Measurements from ENCODE around the gene CBFA2T3.
A peak's percentile ranks its signal among the peaks of the same experiment; 100 is the strongest.

Gene CBFA2T3

DNA sequence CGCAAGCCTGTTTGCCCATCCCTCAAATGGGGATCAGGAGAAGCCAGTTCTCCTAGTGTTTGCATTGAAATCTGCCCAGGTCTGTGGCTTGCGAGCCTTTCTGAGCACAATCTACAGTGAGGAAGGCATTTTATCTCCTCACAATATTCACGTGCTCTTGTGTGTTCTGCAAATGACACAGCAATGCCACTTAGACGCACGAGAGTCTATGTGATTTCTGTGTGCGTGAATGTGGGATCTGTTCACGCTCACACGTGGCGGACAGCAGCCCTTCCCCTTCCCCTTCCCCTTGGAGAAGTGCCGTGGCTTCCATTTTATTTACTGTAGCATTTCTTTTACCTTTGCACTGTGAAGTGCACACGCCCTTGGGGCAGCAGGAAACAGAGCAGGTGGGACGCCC lies 17.7 kb upstream of the CBFA2T3 start:
- no peak for DNase-seq

DNA sequence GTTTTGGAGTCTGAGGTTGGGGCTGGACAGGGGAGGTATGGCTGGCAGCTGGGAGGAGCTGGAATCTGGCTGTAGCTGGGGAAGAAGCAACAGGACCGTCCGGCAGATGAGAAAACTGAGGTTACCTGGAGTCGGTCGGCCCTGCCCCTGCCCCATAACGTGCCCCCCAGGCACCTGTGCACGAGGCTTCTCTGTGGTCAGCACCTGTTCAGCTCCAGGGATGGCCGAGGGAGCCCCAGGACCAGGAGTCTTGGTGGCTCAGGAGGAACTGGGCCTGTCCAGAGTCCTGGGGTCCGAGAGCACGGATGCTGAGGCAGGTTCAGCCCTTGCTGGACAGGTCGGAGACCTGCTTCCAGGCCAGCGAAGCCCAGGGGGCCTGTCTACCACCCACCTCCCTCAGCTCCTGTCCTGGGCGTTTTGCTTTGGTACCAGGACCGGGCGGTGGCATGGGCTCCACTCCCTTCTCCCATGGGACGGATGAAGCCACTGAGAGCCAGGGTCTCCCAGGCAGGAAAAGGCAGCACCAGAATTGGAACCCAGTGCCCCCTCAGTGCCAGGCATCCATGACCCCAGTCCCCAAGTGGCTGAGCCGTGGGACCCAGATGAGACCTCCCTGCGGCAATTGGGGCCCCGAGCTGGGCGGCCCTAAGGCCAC lies 17.1 kb upstream of the CBFA2T3 start:
- DNase-seq: no peak

DNA sequence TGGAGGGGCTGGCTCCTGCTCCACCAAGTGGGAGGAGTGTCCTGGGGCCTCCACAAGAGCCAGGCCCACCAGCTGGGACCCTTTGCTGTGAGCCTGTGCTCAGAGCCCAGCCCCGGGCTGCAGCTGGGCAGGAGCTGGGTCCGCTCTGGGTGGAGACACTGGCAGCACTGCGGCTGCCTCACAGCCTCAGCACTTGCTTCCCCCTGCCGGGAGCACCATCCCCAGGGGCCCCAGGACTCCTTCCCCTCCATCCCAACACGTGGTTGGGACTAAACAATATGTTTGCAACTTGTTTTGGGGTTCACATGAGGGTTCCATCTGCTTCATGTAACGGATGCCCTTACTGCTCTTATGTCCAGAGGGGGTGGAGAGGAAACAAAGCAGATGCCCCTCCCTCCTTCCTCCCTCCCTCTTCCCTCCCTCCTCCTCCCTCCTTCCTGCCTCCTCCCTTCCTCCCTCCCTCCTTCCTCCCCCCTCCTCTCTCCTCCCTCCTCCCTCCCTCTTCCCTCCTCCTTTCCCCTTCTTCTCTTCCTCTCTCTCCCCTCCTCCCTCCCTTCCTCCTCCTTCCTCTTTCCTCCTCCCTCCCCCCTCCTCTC lies 16.3 kb upstream of the CBFA2T3 start:
- peak; percentile 62 for DNase-seq

DNA sequence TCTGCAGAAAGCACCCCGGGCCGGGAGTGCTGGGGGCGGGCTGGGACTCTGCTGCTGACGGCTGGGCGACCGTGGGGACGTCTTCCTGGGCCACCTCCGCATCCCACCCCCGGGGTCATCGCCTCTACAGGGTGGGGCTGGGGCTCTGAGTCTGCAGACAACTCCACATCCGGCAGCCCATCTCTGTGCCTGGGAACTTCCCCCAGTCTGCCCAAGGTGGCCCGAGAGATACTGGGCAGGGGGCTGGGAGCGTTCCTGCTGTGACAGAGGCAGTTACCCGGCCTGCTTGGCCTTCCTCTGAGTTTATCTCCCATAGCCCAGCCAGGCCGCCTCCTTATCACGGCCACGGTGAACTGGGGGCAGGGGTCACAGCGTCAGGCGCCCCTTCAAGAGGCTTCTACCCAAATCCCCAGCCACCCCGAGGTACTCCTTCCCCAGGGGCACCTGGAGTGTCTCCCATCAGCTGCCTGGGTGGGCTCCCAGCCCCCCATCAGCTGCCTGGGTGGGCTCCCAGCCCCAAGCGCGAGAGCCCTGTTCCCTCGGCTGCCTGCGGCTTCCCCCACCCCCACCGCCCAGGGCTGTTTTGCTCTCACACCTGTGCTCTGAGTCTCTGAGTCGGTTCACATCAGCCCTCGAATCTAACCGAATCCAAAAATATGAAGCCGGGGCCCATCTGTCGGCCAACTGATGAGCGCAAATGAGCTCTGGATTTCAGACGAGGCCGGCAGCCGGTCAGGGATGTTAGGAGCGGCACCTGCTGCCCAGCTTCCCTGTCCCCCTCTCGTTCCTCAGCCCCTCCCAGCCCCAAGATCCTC lies 15.6 kb upstream of the CBFA2T3 start:
- no peak for DNase-seq

DNA sequence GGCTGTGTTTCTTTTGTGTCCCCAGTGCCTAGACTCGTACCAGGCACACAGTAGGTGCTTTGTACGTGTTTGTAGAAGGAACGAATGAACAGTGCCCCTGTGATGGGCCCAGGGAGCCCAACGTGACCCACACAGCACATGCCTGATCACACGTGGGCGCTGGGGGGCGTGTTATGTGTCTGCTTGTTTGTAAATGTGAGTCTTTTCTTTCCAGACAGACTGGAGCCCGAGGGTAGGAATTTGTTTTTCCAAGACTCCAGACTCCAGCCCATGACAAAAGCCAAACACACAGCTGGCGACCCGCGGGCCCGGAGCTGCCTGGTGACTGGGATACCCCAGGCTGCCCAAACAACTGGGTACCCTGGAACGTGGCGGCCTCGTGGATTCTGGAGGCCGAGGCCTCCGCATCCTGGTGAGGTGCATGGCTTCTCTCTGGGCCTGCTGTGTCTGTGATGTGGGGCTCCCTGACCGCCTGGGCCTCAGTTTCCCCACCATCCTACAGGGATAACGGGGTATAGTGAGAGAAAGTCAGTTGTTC lies 14.9 kb upstream of the CBFA2T3 start:
- DNase-seq: no peak

DNA sequence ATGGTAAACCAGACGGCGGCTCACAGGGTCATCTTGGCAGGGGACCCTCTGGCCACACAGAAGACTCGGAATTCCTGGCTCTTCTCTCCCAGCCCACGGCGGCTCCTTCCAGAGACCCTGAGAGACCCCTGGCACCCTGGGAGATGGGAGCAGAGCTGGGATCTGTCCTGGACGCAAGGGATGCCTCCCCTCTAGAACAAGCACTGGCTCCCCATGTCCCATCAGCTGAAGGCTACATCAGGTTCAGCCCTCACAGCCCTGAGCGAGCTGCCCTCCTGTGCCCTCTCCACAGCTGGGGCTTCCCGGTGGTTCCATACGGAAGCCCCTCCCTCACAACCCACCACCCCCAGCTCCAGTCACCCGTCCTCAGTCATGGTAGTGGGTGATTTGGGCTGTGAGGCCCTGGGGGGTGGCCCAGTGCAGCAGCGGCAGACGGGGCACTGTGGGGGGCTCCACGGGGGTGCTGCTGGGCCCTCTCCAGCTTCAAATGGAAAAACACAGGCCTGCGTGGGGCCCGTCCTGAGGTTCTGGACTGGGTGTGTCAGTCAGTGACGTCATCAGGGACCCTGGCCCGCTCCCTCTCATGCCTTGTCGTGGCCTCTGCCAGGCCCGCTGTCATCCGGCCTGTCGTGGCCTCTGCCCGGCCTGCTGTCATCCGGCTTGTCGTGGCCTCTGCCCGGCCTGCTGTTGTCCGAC lies 13.0 kb upstream of the CBFA2T3 start:
- no peak for DNase-seq

DNA sequence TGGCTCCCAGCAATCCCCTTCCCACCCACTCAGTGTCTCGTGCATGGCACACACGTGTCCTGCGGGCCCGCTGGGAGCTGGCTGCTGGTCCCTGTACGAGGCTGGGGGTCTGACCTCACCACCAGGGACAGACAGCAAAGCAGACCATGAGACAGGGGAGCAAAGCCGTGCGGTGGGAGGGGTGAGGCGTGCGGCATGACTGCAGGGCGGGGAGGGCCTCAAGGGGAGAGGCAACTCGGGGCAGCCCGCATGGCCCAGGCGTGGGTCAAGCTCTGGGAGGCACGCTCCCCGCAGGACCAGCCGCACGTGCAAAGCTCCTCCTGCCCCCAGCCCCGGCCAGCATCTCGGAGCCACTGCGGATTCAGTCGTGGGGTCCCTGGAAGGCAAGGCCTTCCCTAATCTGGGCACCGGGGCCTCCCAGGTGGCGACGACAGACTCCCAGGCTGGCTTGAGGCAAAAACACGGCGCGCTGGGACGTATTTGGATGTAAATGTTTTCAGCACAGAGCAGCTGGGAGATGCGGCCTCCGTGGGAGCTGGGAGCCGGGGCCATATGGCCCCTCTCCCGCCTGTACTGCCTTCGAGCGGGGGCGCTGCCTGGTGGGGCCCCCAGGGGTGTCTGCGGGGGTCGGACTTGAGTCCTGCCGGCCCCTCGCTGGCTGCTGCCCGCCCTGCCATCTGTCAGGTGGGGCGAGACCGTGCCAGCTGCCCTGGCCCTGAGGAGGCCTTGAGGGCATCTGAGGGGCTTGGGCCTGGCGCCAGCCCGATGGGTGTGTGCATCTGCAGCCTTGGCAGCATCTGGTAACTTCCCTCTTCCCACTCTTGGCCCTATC lies 12.2 kb upstream of the CBFA2T3 start:
- DNase-seq: no peak

DNA sequence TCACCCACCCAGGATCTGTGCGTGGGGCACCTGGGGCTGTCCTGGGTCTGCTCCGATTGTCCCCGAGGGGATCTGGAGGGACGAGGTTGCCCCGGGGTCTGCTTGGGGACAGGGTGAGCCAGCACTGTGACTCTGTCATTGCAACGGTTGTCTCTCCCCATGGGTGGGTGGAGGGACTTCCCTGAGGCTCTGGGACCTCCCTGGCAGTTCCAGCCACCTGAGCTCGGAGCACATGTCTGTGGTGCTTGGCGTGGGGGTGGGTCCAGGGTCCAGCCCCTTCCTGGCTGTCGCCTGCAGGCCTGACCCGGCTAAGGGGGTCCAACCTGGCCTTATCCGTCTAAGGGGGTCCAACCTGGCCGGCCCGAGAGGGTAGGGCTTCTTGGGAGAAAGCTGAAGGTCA lies 8.5 kb upstream of the CBFA2T3 start:
- DNase-seq: no peak

DNA sequence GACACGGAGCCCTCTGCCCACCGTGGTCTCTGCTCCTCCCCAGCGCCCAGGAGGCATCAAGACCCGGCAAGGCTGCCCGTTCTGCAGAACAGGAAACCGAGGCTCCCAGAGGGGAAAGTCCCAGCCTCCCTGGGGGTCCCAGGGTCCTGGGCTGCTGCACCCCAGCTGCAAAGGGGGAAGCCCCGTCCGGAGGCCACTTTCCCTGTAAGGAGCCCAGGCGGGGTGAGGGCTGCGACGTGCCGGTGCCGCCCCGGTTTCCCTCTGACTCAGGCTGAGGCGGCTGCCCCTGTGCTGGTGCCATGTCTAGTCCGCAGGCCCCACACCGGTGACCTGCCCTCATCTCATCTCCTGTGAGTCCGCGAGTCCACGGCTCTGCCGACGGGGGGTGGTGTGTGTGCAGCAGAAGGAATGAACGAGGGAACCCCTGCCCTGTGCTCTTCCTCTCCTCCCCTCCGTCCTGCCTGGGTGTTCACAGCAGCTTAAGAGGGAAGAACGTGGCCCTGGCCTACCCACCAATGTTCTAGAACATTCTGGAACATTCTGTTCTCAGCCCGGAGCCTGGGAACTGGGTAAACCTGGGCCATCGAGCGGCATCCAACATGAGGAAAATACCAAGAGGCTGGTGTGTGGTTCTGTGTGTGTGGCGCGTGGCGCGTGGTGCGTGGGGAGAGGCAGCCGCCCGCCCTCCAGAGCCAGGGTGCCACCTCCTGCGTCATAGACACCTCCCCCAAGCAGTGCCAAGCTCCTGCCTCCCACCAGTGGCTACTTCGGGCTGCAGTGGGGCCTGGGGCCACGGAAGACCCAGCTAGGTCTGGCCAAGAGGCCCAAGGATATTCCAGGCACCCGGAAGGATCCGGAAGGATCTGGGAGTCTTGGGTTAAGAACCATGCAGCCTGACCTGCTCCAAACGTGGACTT lies 7.0 kb upstream of the CBFA2T3 start:
- no peak for DNase-seq

DNA sequence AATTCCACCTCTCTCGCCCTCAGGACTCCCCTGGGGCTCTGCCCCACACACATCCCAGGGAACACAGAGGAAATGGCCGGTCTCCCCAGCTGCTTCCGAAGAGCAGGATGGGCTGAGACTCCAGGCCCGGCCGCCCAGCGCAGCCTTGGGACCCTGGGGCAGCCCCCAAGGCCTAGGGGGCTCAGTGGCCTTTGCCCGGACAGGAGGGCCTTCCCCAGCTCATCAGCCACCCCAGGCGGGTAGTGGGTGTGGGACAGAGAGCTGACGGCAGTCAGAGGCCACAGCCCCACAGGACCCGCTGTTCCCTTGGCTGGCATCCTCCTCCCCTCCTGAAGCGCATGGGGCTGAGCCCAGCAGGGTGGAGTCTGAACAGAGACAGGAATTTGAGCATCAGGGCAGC lies 6.2 kb upstream of the CBFA2T3 start:
- DNase-seq: no peak

DNA sequence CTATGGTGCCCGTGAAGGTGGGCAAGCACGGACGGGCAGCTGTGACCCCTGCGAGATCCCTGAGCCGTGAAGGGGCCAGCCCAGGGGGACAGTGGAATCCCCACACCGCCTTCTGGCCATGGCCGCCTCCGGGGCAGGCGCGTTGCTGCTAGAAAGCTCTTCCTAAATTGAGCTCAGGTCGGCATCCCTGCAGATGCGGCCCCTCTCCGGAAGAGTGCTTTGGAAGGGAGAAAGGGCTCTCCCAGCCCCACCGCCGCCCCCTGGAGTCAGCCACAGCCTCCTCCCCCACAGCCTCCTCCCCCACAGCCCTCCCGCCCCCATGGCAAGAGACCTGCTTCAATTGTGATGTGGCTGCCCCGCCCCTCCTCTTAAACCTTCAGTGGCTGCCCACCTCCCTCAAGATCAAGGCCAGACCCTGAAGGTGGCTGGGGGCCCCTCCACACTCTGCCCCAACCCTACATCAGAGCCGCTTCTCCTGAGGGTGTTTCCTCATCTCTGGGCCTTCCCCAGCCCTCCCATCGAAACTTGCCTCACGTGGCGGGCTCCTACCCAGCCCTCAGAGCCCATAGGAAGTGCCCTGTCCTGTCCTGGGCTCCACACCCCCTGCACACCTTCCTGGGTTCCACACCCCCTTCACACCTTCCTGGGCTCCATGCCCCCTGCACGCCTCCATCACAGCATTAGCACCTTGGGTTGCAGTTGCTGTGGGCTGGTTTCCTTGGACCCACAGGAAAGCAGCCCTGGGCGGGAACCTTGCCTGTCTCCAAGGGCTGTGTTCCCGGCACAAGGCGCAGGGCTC lies 5.5 kb upstream of the CBFA2T3 start:
- DNase-seq: no peak

DNA sequence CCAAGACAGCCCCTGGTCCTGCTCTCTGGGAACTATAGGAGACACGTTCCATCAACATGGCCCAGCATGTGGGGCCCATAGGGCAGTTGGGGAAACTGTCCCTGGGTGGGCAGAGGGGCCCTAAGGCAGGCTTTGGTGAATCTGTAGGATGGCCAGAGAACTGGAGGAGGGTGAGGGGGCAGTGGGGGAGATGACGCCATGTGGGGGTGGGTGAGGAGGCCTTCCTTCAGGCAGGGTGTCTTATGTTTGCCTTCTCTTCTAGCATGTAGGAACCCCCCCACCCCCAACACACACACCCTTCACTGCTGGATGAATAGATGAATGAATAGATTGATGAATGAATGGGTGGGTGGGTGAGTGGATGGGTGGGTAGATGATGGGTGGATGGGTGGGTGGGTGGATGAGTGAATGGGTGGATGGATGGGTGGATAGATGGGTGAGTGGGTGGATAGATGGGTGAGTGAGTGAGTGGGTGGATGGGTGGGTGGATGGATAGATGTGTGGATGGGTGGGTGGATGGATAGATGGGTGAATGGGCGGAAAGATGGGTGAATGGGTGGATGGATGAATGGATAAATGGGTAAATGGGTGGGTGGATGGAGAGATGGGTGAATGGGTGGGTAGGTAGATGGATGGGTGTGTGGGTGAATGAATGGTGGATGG lies 2.5 kb upstream of the CBFA2T3 start:
- no peak for DNase-seq

DNA sequence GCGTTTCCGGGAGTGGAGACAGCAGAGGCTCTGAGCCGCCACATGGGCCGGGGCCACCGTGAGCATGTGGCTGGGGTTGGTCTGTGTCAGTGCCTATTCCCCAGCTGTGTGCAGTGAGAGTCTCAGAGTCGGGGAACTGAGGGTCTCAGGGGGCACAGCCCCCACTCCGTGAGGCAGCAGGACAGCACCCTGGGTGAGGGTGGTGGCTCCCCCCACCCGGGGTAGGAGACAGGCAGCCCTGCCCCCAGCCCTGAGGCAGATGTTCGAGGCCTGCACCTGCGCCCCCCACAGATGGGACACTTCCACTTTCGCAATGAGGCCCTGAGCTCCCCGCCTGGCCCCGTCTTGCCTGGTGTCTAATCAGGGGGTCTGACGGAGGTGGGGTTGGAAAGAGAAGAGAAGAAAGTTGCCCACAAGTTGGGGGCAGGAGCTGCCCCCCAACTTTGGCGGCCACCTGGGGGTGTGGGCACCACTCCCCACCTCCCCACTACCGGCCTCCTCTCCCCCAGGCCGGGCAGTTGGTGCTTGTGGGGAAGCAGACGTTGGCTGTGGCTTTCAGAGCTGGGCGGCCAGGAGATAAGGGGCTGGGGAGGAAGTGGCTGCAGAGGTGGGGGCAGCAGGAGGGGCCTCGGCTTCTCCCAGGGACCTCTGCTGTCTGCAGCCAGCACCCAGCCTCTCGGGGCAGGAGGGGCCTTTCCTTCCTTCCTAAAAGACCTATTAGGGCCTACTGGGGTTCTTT lies 1.8 kb upstream of the CBFA2T3 start:
- DNase-seq: peak; percentile 96

DNA sequence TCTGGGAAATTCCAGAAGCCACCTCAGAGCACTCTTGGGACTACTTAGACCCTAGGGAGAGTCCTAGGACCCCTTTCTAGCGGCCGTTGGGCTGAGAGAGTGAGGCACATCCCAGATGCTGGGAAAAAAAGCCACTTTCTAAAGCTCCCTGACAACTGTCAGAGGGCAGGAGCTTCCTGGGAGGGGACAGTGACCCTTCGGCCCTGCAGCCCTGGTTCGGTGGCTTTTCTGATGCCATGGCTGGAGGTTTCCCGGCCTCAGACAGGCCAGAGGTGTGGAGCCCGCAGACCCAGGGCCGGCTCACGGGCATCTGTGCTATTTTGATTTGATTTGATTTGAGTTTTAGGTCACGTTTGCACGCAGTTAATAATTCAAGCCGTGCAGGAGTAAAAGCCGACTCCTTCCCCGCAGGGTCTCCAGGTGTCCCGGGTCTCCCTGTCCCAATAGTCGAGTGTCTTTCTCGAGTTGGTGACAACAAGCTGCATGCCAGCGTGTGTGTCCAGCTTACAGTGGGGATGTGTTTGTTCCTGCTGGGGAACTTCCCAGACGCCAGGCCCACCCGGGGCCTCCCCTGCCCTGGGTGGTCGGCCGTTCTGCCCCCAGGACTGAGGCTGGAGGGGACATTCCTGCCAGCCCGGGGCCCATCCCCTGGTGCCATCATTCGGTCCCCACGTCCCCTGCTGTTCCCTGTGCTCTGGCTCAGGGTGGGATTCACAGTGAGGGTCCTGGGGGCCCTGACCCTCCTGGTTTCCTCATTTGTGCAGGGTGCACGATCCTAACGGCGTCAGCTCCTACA lies 1.0 kb upstream of the CBFA2T3 start:
- DNase-seq: peak; percentile 21

DNA sequence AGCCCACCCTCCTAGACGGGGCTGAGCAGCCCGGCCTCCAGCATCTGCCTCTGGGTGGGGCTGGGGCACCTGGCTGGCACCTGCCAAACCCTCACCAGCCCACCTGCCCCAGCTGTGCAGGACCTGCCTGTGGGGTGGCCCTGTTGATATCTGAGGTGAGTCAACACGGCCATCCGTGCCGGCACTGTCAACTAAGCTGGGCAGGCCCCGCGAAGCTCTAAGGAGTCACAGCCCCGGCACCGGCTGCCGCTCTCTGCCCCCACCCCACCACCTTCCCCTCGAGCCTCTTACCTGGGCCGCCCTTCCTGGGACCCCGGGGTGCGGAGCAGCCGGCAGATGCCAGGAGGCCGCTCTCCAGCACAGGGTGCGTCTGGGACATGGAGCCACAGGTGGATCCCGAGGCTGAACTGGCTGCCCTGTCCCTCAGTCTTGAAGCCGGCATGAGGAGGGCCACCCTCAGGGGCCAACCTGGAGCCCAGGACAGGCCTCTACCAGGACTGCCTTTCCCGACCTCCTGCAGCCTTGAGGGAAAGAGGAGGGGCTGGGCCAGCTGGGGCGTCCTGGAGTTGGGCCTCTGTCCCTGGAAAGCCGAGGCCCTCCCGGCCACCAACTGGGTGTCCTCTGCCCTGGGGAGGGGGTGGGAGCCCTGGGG lies 515 bp downstream of the CBFA2T3 start:
- no peak for DNase-seq

DNA sequence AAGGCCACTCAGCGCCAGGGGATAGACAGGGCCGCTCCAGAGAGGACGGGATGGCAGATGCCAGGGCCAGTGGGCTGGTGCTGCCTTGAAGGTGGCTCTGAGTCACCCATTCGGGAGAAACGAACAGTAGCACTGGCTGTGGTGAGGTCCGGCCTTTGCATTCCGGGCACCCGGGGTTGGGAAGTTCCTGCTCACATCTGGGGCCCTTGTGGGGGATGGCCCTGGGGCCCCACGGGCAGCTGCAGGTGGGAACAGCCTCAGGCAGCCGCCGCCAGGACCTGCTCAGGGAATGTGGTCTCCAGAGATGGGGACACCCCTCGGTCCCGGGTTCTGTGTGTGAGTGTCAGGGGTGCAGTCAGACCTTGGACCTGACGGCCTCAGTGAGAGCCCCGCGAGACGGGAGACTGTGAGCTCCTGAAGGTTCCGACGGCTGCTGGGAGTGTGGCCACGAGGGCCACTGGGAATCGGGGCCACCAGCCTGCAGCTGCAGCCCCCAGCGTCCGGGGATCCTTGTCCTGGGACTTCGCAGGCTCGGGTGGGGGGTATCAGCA lies 1.4 kb downstream of the CBFA2T3 start:
- peak; percentile 48 for DNase-seq

DNA sequence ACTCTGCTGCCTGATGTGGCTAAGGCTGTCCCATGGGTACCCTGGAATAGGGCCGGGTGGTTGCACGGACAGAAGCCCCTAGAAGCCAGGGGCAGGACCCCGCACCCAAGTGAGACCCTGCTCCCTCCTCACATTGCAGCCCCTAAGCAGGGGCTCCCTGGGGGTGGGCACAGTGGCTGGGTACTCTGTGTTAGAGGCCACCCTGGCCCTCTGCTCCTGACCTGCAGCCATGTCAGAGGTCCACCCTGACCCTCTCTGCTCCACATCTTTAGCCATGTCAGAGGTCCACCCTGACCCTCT lies 2.1 kb downstream of the CBFA2T3 start:
- no peak for DNase-seq

Measured in MV-4-11 (cell line).